HG02938 (cell line): ENCODE measurements around the gene TTC36.
"Not testable (repeated sequence)": the region's sequence is repeated elsewhere in the genome, so short reads cannot be mapped to it uniquely, and the experiment has no call there.

Experiments
- ATAC-seq: cut with Tn5 transposase; IDR thresholded peaks from one replicate; pipeline ENCODE4 v1.9.1; 2021; ENCODE audit warnings: mild to moderate bottlenecking, moderate library complexity; ENCODE audit not compliant: unreplicated experiment

The TTC36 gene

DNA sequence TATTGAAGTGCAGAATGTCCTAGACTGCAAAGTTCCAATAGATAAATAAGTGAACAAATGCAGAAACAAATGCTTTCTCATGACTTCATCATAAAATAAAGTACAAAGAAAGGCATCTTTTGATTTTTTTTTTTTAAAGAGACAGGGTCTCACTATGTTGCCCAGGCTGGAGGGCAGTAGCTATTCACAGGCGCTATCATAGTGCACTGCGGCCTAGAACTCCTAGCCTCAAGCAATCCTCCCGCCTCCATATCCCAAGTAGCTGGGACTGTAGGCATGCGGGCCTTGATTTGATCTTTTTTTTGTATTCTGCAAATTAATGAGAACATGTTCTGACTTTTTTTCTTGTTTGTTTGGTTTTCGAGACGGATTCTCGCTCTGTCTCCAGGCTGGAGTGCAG lies 47.4 kb downstream of the TTC36 start:
- no peak for ATAC-seq

DNA sequence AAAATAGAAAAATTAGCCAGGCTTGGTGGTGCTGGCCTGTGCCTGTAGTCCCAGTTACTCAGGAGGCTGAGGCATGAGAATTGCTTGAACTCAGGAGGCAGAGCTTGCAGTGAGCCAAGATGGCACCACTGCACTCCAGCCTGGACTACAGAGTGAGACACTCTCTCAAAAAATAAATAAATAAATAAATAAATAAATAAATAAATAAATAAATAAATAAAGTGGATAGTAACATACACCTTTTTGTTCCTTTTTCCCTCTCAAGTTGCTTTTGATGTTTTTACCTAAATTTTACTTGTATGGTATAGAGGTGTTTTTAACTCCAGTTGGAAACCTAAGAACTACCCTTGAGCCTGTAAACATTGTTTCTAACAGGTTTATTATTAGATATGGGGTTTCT lies 50.7 kb downstream of the TTC36 start:
- ATAC-seq, result not testable (repeated sequence)
